Left colon (tissue), 2 donors: ENCODE measurements around the gene MEN1. TPM values are rescaled to one million over a fixed set of nuclear protein-coding genes. Genes with fewer than 3 reads are reported as not detected.
"Not testable (repeated sequence)": the region's sequence is repeated elsewhere in the genome, so short reads cannot be mapped to it uniquely, and the experiment has no call there.

Experiments used
- ATAC-seq: fragments of 200-7000 bp; cut with Tn5 transposase; one replicate; pipeline ENCODE4 v1.9.1; 2020; ENCODE audit warnings: mild to moderate bottlenecking, moderate library complexity
- DNase-seq, 2 donors: peaks; one replicate each; pipeline ENCODE4 v3.0.0-alpha.2; 2020
- intact Hi-C, 2 donors: fragments of 100-400 bp; cut with DNase I in 1 of 2; cut with micrococcal nuclease in 1 of 2; formaldehyde crosslinking; loops; one replicate each; pipeline versions ENCODE4 v1.11.2 to v1.14.0; 2022; cut with DNase I, micrococcal nuclease
- total RNA-seq, 2 donors: library from RNA; stranded (reverse); fragmentation: NEBNext Ultra II Directional; extraction: Animal tissue kit (Norgen Biotek cat#: 25700); gene quantifications; one replicate each; pipeline ENCODE4 v1.2.1, GENCODE V29; 2021
- donor health status: DM: no; HTN: no; CAD: no.
- donor health status: DM: yes; HTN: yes; CAD: no.

The MEN1 gene
- total RNA-seq, 2 donors from 2014 or later = 21.0 to 25.5 TPM

DNA sequence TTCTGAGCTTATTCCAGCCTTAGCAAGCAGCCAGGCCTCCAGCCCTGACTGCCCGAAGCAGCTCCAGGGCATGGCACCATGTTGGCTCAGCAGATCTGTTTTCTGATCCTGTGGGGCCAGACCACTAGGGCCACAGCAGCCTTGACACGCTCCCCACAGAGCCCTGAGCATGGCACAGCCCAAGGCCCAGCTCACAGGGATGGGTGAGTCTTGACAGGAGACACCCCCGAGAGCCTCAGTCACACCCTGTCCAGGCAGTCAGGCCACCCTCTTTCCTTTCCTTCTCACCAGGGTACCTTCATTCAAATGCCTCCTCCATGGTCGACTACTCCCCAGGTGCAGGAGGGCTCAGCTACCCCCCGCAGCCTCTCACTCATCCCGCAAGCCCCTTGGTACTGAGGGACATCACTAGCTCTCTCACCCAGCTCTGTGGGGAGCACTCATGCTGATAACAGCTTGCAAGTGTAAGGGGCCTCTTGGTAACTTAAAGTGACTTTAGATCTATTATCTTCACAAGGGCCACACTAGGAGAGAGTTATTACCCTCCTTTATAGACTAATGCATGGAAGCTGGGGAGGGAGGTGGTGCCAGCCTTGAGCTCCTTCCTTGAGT lies 38.0 kb upstream of the MEN1 start:
- DNase-seq (no peak), ATAC-seq (no peak)
- intact Hi-C loops = loop anchor here (2.0 to 5.0 kb wide), 2 partner anchors 38 to 44 kb away; no protein-coding TSS in a partner anchor

DNA sequence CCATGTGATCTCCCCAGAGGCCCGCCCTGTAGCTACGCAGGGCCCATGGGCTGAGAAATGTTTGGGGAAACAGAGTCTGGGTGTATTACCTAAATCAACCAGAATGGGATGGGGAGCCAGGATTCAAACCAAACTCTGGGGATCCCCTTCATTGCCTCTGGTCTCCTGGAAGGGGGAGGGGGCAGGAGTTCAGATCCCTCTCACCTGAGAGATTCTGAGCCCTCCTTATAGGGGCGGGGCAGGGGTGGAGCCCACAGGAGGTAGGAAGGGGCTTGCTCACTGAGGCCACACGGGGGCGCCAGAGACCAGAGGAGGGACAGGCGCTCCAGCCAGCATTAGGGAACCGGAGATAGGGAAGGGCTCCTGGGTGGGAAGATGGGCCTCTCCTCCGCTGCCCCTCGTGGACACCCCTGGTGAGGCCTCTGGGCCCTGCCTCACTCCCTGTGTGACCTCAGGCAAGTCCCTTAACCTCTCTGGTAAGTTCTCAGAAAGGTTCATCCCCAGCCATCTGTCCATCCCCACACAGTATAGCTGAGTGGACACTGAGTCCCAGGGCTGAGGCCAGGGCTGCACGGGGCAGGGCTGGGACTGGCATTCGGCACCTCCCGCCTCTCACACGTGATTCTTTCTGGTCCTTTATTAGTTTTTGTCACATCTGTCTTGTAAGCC lies 36.8 kb upstream of the MEN1 start:
- DNase-seq (peak; percentile 92 to 96), ATAC-seq (peak; percentile 52)
- intact Hi-C loops = loop anchor here (2.0 to 5.0 kb wide), 2 partner anchors 45 to 48 kb away; no protein-coding TSS in a partner anchor

DNA sequence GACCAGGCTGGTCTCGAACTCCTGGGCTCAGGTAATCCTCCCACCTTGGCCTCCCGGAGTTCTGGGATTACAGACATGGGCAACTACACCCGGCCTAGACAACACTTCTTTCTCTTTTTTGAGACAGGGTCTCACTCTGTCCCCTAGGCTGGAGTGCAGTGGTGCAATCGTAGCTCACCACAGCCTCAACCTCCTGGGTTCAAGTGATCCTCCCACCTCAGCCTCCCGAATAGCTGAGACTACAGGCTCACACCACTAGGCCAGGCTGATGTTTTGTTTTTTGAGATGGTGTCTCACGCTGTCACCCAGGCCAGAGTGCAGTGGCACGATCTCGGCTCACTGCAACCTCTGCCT lies 35.4 kb upstream of the MEN1 start:
- intact Hi-C loops = loop anchor here (2.0 to 5.0 kb wide), 2 partner anchors 47 to 49 kb away; no protein-coding TSS in a partner anchor
- not testable (repeated sequence) for ATAC-seq, DNase-seq

GRCh38 chr11:64845129-64845775 lies 34.9 kb upstream of the MEN1 start:
- ATAC-seq (no peak), DNase-seq (peak in 1 of 2 donors; percentile 63)
- intact Hi-C loops = loop anchor here in 1 of 2 donors (5.0 kb wide), 1 partner anchor 47 kb away; no protein-coding TSS in a partner anchor

- intact Hi-C loops = loop anchor here in 1 of 2 donors (5.0 kb wide), 1 partner anchor 48 kb away; no protein-coding TSS in a partner anchor
- DNase-seq (peak; percentile 82 to 91), ATAC-seq (peak; percentile 62)
These were observed 34.2 kb upstream of the MEN1 start, which contains the start of gene CDC42BPG for GRCh38 chr11:64844330-64845128. TSS of gene CDC42BPG (minus strand) at chr11:64844653. CDS start at chr11:64844569, 84 bp downstream.

GRCh38 chr11:64843686-64844329 lies 33.5 kb upstream of the MEN1 start:
- peak; percentile 1 for ATAC-seq
- DNase-seq = no peak
- intact Hi-C loops = no loop called here

DNA sequence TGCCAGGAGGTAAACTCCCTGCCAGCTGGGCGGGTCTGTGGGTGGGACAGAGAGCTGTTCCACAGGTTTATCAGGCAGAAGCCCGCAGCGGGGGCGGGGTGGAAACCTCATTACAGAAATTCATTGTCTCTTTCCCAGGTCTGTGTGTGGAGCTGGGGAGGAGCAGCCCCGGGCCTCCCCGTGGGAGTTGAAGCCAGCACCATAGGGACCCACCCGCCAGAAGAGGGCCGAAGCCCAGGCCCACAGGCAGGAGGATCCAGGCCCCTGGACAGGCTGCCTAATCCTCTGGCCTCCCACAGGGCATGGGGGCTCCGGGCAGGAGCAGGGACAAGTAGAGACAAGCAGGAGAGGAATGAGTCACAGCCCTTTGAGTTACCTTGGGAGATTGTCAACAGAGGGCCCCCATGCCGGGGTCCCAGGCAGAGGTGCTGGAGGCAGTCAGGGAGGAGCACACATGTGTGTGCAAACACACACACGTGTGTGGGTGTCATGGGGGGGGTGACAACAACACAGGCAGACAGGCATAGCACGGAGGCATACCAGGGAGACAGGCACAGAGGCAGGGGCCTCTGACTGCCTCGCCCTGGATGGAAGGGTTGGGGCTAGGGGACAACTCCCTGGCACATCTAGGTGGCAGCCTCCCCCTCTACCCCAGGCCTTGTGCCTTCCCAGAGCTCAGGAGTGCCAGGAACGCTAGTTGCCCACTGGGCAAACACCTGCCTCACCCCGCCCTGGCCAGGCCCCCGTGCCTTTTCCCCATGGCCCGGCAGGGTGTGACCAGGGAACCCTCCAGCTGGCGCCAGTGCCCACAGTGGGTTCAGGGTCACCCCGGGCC lies 32.7 kb upstream of the MEN1 start:
- ATAC-seq (peak; percentile 66), DNase-seq (peak; percentile 84 to 92)
- intact Hi-C loops = no loop called here

DNA sequence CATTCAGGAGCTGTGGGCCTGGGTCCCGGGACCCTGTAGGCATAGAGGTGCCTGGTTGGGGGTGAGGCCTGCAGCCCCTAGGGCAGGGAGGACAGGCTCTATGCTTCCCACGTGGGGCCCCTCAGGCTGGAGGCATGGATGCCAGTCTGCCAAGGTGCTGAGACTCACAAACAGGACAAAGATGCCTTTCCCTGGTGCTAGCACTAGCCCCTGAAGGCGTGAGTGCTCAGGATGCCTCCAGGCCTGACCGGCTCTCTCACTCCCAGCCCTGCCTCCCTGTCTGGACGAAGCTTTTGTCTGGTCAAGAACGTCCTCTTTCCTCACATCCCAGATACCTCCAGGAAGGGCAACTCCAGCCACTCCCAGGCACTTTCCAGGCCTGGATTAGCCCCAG lies 32.0 kb upstream of the MEN1 start:
- intact Hi-C loops = no loop called here

GRCh38 chr11:64841592-64842365 lies 31.4 kb upstream of the MEN1 start:
- ATAC-seq (no peak), DNase-seq (no peak)
- intact Hi-C loops = no loop called here

More for the DNA sequence above, 32.0 kb upstream of the MEN1 start:
- ATAC-seq (no peak), DNase-seq (no peak)

- intact Hi-C loops = no loop called here
- ATAC-seq = no peak
These were observed 29.8 kb upstream of the MEN1 start for GRCh38 chr11:64839887-64840782.

DNA sequence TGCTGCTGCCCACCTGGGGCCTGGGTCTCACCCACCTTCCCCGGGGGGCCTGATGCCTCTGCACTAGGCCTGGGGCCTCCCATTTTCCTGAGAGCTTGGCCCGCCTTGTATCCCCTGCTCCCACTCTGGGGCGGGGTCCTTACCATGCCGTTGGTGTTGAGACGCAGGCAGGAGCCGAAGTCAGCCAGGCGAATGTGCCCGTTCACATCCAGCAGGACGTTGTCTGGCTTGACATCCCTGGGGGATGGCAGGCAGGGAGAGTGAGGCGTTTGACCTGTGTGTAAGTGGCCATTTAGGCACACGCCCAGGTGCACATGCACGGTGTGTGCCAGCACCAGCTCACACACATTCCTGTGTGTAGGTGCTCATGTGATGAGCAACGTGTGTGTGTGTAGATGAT lies 29.0 kb upstream of the MEN1 start:
- intact Hi-C loops = no loop called here
- DNase-seq (no peak), ATAC-seq (no peak)

More at GRCh38 chr11:64839887-64840782, 29.8 kb upstream of the MEN1 start:
- DNase-seq = no peak

GRCh38 chr11:64838600-64839334 lies 28.4 kb upstream of the MEN1 start:
- no peak for ATAC-seq
- intact Hi-C loops = no loop called here
- no peak for DNase-seq

DNA sequence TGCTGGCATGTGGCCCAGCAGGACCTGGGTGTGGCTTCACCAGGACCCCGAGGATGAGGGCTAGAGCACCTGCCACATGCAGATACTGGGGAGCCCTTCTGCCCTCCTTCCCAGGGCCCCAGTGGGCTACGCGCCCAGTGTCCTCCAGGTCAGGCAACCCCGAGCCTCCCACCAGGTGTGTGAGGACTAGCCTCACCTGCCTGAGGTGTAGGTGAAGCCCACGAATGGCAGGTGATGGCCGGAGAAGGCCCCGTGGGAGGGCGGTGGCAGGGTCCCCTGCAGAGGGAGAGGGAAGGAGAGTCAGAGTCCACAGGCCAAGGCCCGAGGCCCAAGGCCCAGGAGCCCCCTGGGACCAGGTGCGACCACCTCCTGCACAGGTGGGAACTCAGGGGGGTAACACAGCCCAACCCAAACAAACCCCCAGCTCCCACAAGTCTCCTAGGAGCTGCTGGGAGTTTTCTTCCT lies 27.6 kb upstream of the MEN1 start:
- DNase-seq = no peak
- intact Hi-C loops = no loop called here
- ATAC-seq = no peak

DNA sequence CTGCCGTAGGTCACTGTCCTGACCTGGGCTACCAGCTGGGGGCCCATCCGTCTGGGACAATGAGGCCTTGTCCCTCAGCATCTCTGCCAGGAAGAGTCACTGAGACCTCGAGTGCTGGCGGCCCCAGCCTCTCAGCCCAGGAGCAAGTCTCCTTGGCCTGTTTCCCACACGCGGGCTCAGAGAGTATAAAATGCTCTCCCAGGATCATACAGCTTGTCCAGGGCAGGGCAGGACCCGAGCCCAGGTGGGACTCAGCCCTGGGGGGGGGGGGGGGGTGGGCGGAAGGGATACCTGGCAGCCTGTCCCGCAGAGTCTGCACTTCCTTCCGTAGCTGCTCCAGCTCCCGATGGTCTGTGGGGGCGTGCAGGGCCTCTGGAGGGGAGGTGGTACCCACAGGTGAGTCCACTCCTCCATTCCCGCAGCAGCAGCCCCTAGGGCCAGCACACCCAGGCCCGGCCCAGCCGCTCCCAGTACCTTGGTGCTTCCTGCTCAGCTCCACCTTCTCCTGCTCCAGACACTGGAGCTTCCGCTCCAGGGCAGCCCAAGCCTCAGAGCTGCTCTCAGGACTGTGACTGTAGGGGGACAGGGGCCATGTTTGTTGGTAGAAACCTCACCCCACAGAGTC lies 26.2 kb upstream of the MEN1 start:
- intact Hi-C loops = no loop called here
- DNase-seq (no peak), ATAC-seq (no peak)
